SK-N-DZ (cell line): ENCODE data around the gene NEK1.
A peak's percentile ranks its signal among the peaks of the same experiment; 100 is the strongest.
"Not testable (repeated sequence)": the region's sequence is repeated elsewhere in the genome, so short reads cannot be mapped to it uniquely, and the experiment has no call there.

Source experiments
- DNase-seq: peaks from one replicate; pipeline ENCODE4 v3.0.0-alpha.2; 2015; ENCODE audit warnings: low spot score

The NEK1 gene

DNA sequence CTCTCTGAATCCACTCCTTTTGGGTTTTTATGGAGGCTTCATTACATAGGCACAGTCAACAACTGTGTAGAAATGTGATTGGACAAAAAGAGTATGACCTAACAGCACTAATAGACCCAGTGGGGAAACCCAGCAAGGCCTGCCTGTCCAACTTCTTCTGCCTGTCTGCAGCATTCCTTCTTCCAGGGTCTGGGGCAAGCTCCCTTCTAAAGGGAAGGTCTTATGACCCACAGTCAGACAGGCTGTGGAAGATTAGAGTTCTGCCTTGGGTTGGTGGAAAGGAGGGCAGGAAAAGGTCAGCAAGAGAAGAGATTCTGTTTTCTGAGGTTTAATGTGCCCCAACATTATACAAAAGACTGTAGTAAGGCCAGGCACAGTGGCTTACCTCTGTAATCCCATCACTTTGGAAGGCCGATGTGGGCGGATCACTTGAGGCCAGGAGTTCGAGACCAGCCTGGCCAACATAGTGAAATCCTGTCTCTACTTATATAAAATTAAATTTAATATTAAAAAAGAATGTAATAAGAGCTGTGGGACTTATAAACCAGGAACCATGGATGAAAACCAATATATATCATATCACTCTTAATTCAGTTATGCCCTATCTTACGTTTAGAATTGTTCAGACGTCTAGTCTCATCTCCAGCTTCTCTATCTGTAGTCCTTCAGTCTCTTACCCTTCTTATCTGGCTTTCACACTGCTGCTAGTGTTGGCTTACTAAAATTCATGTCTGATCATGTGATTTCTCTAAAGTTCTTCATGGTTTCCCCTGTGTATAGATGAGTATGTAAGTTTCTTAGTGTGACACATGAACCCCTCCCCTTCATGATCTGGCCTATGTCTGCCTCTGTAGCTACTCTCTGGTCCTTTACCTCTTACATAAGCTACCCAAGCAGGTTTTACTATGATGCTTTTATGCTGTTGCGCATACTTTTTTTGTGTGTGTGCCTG lies 14.2 kb upstream of the NEK1 start:
- no peak for DNase-seq

GRCh38 chr4:169625886-169626285 lies 13.5 kb upstream of the NEK1 start:
- no peak for DNase-seq

DNA sequence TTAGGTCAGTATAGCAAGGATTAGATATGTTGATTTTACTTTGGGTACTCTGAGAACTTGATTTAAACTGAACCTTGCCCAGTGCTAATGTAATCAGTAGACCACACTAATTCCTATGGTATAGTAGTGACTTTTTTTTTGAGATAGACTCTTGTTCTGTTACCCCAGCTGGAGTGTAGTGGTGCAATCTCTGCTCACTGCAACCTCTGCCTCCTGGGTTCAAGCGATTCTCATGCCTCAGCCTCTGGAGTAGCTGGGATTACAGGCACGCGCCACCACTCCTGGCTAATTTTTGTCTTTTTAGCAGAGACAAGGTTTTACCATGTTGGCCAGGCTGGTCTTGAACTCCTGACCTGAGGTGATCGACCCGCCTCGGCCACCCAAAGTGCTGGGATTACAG lies 11.6 kb upstream of the NEK1 start:
- not testable (repeated sequence) for DNase-seq

DNA sequence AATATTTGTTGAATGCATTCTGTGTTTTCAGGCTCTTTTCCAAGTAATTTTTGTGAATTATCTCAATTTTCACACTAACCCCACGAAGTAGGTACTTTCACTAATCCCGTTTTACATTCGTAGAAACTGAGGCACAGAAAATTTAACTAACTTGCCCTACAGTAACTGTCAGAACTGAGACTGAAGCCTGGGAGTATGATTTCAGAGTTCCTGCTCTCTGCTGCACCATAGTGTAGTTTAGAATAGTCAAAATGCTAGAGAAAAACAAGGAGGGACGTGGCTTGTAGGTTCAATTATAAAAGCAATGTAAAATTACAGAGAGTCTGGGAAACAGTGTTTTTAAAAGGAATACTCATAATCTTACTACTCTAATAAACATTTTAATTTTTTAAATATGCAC lies 10.2 kb upstream of the NEK1 start:
- no peak for DNase-seq

- DNase-seq, result no peak
These were observed 9.5 kb upstream of the NEK1 start for GRCh38 chr4:169621731-169622492.

GRCh38 chr4:169620880-169621248 lies 8.5 kb upstream of the NEK1 start:
- DNase-seq, result peak; percentile 11

DNA sequence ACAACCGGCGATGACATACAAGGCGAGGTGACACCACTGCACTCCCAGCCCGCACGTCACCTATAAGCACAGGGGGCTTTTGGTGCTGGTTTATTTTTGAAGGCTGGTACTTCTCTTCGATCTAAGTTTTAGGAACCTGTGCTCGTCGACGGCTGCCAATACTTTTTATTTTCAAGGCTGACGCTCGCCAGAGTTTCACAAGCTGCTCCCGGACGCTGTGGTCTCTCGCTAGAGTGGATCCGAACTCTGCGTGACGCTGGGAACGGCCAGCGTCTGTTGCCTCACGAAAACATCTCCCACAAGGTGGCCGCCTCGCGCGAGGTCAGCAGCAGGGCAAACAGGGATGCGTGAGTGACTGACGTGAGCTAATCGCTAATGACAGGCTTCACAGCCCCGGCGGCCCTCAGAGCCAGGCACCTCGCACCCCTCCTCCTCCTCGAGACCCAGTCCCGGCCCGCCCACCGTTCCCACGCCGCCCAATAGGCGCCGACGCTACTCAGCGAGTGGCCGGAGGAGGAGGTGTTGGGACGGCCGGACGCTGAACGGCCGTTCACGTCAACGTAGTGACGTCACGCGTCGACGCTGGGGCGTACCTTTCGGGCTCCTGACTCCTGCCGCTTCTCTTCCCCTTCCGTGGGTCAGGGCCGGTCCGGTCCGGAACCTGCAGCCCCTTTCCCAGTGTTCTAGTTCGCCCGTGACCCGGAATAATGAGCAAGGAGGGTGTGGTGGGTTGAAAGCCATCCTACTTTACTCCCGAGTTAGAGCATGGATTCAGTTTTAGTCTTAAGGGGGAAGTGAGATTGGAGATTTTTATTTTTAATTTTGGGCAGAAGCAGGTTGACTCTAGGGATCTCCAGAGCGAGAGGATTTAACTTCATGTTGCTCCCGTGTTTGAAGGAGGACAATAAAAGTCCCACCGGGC lies 7.8 kb upstream of the NEK1 start, which contains the start of gene CLCN3:
Gene CLCN3, plus strand, starts transcription at position 621 of the 922 bp plus-strand sequence. CDS start 15,351 bp downstream, outside the sequence.
- DNase-seq, result peak; percentile 94

DNA sequence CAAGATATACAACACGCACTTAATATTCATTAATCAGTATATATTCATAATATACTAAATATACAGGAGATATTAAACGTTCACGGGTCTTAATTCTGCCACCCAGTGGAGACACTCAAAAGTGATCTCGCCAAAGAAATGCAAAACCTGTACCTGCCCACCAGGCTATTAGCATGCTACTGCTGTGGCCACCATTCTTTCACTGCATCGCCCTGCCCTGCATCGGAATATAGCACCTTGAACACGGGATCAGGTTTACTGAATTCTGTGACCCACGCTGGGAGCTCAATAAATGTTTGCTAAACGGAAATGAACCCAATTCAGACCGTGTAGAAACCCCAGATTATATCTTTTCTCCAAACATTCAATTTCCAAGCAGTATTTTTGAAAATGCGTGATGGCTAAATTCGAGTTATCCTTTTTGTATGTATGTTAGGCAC lies 7.2 kb upstream of the NEK1 start:
- DNase-seq, result peak; percentile 34

DNA sequence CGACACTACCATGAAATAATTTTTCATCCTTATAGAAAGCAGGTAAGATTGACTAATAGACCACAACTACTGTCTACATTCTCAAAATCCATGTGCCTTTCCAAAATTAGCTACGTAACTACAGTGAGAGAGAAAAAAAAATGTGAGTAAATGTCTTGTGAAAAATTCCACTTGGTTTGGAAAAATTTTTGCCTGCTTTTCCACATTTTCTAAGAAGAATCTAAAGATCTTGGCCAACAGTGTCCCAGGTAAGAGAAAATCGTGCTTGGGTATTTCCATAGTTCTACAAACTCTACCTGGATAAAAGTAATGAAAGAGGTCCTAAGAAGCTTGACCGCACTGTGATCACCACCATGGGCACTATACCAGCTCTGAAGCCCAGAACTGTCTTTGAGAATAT lies 6.6 kb upstream of the NEK1 start:
- DNase-seq, result no peak

- no peak for DNase-seq
These were observed 5.9 kb upstream of the NEK1 start for GRCh38 chr4:169618286-169618685.

GRCh38 chr4:169617306-169617705 lies 4.9 kb upstream of the NEK1 start:
- no peak for DNase-seq

GRCh38 chr4:169616846-169617245 lies 4.5 kb upstream of the NEK1 start:
- no peak for DNase-seq

GRCh38 chr4:169615467-169616106 lies 3.2 kb upstream of the NEK1 start:
- no peak for DNase-seq

- peak; percentile 72 for DNase-seq
These were observed 782 bp upstream of the NEK1 start for GRCh38 chr4:169612871-169613859.

DNA sequence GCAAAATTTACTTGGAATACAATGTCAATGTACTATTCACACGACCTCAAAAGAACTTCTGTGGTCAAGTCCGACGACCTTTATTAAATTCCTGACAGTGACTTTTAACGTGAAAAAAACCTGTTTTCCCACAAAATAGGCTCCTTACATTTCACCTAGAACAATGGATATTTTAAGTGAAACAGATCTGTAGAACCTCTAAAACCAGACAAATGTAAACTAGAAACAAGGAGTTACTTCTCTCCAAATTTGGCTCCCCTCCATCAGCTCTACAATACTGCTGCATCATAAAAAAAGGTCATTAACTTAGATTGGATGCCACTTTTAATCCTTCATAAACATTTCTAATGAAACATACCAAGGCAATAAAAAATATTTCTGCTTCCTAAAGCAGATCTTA lies 1.2 kb downstream of the NEK1 start:
- no peak for DNase-seq

- DNase-seq, result peak; percentile 46
These were observed 7.5 kb downstream of the NEK1 start for GRCh38 chr4:169604903-169605331.

- DNase-seq, result peak; percentile 70
These were observed 8.1 kb downstream of the NEK1 start for GRCh38 chr4:169604131-169604900.

DNA sequence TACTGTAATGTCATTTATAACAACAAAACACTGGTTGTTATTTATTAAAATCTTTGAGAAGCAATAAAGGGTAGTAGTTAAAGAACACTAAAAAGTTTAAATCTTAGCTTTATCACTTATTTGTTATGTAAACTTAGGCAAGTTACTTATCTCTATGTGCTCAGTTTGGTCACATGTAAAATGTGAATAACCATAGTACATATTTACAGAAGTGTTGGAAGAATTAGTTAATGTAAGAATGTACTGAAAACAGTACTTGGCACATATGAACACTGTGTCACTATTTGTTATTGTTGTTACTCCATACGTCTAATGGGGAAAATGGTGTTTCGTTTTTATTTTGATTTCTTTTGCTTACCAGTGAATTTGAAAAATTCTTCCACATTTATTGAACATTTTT lies 9.1 kb downstream of the NEK1 start:
- no peak for DNase-seq
